ENCODE data around the gene DOK3. TPM values are rescaled to one million over a fixed set of nuclear protein-coding genes. Genes with fewer than 3 reads are reported as not detected.

Gene DOK3
- polyA plus RNA-seq, 3 donors: 62.8 to 196 (median 98.3) TPM

DNA sequence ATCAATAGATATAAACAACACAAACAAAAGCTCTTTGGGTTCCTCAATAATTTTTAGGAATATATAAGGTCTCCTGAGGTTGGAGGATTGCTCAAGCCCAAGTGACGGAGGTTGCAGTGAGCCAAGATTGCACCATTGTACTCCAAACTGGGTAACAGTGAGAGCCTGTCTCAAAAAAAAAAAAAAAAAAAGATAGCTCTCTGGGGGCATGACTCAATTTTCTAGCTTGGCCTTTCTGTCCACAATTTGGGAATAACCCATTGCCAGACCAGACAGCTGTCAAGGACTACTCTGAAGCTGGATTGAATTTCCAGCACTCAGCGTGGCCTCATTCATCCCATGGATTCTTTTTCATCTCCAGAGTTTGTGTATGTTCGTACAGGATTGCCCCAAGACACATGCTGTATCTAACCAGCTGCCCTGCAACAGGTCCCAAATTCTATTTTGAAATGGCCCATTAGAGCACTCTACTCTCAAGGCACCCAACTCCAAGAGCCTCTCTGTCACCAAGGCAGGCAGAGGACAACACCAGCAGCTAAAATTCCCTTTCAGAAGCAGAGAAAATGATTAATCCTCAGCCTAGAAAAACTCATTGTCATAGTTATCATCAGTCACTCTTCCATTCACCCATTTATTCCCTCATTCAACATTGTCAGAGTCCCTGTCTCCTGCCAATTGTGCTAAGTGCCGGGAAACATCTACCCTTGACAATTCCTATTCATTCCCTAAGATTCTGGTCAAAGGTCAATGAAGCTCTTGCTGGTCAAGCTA, 36.0 kb upstream of the DOK3 start:
- TF ChIP-seq, protein P1, sequence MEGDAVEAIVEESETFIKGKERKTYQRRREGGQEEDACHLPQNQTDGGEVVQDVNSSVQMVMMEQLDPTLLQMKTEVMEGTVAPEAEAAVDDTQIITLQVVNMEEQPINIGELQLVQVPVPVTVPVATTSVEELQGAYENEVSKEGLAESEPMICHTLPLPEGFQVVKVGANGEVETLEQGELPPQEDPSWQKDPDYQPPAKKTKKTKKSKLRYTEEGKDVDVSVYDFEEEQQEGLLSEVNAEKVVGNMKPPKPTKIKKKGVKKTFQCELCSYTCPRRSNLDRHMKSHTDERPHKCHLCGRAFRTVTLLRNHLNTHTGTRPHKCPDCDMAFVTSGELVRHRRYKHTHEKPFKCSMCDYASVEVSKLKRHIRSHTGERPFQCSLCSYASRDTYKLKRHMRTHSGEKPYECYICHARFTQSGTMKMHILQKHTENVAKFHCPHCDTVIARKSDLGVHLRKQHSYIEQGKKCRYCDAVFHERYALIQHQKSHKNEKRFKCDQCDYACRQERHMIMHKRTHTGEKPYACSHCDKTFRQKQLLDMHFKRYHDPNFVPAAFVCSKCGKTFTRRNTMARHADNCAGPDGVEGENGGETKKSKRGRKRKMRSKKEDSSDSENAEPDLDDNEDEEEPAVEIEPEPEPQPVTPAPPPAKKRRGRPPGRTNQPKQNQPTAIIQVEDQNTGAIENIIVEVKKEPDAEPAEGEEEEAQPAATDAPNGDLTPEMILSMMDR (IDR thresholded peaks at IDR 0.05): no peak
- Histone ChIP-seq H3K9ac (ENCODE audit: insufficient read depth, low read length, poor library complexity, severe bottlenecking) (peak overlapping the region; percentile 65), H3K27ac (ENCODE audit: low read depth in 1 of 2, low read length in 2 of 2) (peak overlapping the region; percentile 69 to 97), H3K79me2 (ENCODE audit: insufficient read depth, low read length) (peaks cover 79% of the 10 kb centered on the region), H3K4me3 (replicated peaks in 1 of 3; ENCODE audit: low read depth in 2 of 3, low read length in 3 of 3) (peak overlapping the region in 1 of 3 experiments; percentile 43), H2AFZ (ENCODE audit: insufficient read depth, low read depth, low read length, poor library complexity, severe bottlenecking) (no peak overlapping the region), H3K36me3 (replicated peaks in 1 of 2; ENCODE audit: control insufficient read depth in 1 of 2, insufficient read depth in 2 of 2, low read length in 2 of 2) (peaks cover 4 to 39% of the 10 kb centered on the region in 2 donors), H3K4me1 (ENCODE audit: control insufficient read depth in 1 of 2, insufficient read depth in 2 of 2, low read length in 2 of 2) (peaks cover 37 to 44% of the 10 kb centered on the region in 2 donors), H3K4me2 (replicated peaks; ENCODE audit: extremely low read depth, low read length, poor library complexity, severe bottlenecking) (peak overlapping the region; percentile 40), H3K27me3 (ENCODE audit: control insufficient read depth in 2 of 2, insufficient read depth in 2 of 2, low read length in 2 of 2) (no peaks in the 10 kb centered on the region), H4K20me1 (ENCODE audit: insufficient read depth, low read length) (peaks cover 87% of the 10 kb centered on the region), H3K9me3 (replicated peaks in 1 of 2; ENCODE audit: control insufficient read depth in 1 of 2, insufficient read depth in 1 of 2, low read length in 2 of 2) (no peaks in the 10 kb centered on the region)
- no peaks in the 10 kb centered on the region for H3K9me3 Mint-ChIP-seq
- H3K36me3 Mint-ChIP-seq: peaks cover 23 to 39% of the 10 kb centered on the region in 2 donors
- peaks cover 0 to 1% (median 0%) of the 10 kb centered on the region in 3 donors for H3K27me3 Mint-ChIP-seq (ENCODE audit: low read depth in 3 of 3)
- peaks cover 43% of the 10 kb centered on the region for H3K4me1 Mint-ChIP-seq
- intact Hi-C loops (cut with micrococcal nuclease): loop anchor here in 1 of 2 donors (2.0 to 10.0 kb wide), 2 partner anchors 35 to 51 kb away; partner anchors contain the start of gene PDLIM7
- H3K4me3 Mint-ChIP-seq: peak overlapping the region; percentile 60 to 69
- peak; percentile 83 to 95 (median 93) for DNase-seq
- H3K27ac Mint-ChIP-seq: peak overlapping the region; percentile 95 to 99 (median 98)
- WGBS (ENCODE audit: insufficient coverage): 64% methylated on average over 4 of the region's 4 CpGs

DNA sequence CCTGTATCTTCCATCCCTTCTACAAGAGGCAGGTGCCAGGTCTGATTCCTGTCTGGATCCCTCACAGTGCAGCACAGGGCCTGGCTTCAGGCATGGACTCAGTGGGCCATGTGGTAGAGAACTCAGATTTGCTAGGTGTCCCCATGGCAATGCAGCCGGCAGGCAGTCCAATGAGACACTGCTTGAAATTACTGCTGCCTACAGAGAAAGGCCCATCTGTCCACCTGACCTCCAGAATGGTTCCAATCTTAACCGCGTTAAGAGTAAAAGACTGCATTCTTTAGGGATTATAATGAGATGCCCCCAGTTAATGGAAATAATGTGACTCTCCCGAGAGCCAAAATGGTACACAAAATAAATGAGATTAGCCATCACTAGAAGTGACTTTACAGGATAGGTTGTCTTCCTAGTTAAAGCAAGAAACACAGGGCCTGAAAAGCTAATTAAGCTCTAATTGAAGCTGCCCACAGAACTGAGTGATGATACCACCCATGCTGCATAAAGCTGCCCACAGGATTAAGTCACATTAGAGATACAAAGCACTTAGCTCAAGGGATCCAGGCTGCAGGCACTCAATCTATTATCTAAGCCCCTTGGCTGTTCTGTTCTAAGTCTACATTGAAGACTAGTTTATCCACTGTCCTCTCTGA, 33.3 kb upstream of the DOK3 start:
- Mint-ChIP-seq H3K4me3 (no peak overlapping the region), H3K4me1 (peaks cover 27% of the 10 kb centered on the region), H3K27ac (peak overlapping the region in 3 of 7 donors; percentile 17 to 47 (median 41)), H3K27me3 (ENCODE audit: low read depth in 3 of 3) (no peaks in the 10 kb centered on the region), H3K9me3 (no peaks in the 10 kb centered on the region), H3K36me3 (peaks cover 35 to 51% of the 10 kb centered on the region in 2 donors)
- no peak overlapping the region for H2AFZ ChIP-seq (ENCODE audit: insufficient read depth, low read depth, low read length, poor library complexity, severe bottlenecking)
- H4K20me1 ChIP-seq (ENCODE audit: insufficient read depth, low read length): peaks cover 85% of the 10 kb centered on the region
- peaks cover 17 to 55% of the 10 kb centered on the region in 2 donors for H3K36me3 ChIP-seq (replicated peaks in 1 of 2; ENCODE audit: control insufficient read depth in 1 of 2, insufficient read depth in 2 of 2, low read length in 2 of 2)
- TF ChIP-seq, protein P1 (IDR thresholded peaks at IDR 0.05): no peak
- no peak overlapping the region for H3K4me2 ChIP-seq (replicated peaks; ENCODE audit: extremely low read depth, low read length, poor library complexity, severe bottlenecking)
- H3K9ac ChIP-seq (ENCODE audit: insufficient read depth, low read length, poor library complexity, severe bottlenecking): no peak overlapping the region
- no peaks in the 10 kb centered on the region for H3K9me3 ChIP-seq (replicated peaks in 1 of 2; ENCODE audit: control insufficient read depth in 1 of 2, insufficient read depth in 1 of 2, low read length in 2 of 2)
- intact Hi-C loops (cut with micrococcal nuclease): loop anchor here in 1 of 2 donors (10.0 kb wide), 1 partner anchor 48 kb away; the partner anchor contains the start of gene PDLIM7
- no peak for DNase-seq
- H3K79me2 ChIP-seq (ENCODE audit: insufficient read depth, low read length): peaks cover 65% of the 10 kb centered on the region
- peaks cover 30 to 34% of the 10 kb centered on the region in 2 donors for H3K4me1 ChIP-seq (ENCODE audit: control insufficient read depth in 1 of 2, insufficient read depth in 2 of 2, low read length in 2 of 2)
- 100% methylated on average over 1 of the region's 4 CpGs for WGBS (ENCODE audit: insufficient coverage)
- no peak overlapping the region for H3K4me3 ChIP-seq (replicated peaks in 1 of 3; ENCODE audit: low read depth in 2 of 3, low read length in 3 of 3)
- H3K27ac ChIP-seq (ENCODE audit: low read depth in 1 of 2, low read length in 2 of 2): peak overlapping the region in 1 of 2 donors; percentile 97
- H3K27me3 ChIP-seq (ENCODE audit: control insufficient read depth in 2 of 2, insufficient read depth in 2 of 2, low read length in 2 of 2): no peaks in the 10 kb centered on the region

All from CD14-positive monocyte (primary cell).